ENCODE measurements around the gene RFX3.

Gene RFX3

DNA sequence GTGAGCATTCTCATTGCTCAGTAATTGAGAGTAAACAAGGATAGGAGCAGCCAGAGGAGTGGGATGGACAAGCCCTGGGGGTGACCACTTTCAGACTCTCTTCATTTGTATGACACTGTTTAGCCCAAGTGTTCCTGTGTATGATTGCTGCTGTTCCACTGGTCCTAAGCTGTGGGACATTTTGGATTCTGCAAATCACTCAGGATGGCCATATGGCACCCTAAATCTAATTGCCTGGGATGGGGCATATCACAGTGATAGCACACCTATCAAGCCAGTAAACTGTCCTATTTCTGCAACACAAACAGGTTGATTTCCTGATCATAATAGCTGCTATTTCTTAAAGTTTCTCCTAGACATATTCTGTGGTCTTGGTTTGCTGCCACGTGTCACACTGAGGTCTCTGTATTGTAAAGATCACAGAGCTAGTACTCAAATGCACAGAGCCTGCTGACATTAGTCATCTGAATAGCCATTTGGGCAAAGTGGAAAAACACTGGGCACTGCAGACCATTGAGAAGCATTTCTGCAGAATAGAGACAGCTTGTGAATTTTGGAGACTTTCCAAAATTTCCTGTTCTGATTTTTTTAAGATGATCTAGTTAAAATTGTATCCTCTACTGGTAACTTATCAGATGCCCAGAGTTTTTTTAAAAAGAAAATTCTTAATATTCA, 320.2 kb downstream of the RFX3 start:
- H4K20me1 ChIP-seq (ENCODE audit: insufficient read depth, low read length), result no peaks in the 10 kb centered on the region
- H3K79me2 ChIP-seq (ENCODE audit: low read length), result no peaks in the 10 kb centered on the region
- no peak overlapping the region for H3K27ac ChIP-seq (ENCODE audit: low read length)
- no peaks in the 10 kb centered on the region for H3K27me3 ChIP-seq (replicated peaks; ENCODE audit: insufficient read depth, low read length)
- no peaks in the 10 kb centered on the region for H3K4me1 ChIP-seq (ENCODE audit: low read length)
- H3K9me2 ChIP-seq (replicated peaks; ENCODE audit: insufficient read depth, low read length), result no peaks in the 10 kb centered on the region
- no peak overlapping the region for H3K4me3 ChIP-seq (ENCODE audit: low read length)
- no peaks in the 10 kb centered on the region for H3F3A ChIP-seq (ENCODE audit: insufficient read depth, low read length)
- no peak overlapping the region for H3K4me2 ChIP-seq (ENCODE audit: low read depth, low read length)
- H2AFZ ChIP-seq (ENCODE audit: low read length), result no peak overlapping the region
- TF ChIP-seq, protein P1, sequence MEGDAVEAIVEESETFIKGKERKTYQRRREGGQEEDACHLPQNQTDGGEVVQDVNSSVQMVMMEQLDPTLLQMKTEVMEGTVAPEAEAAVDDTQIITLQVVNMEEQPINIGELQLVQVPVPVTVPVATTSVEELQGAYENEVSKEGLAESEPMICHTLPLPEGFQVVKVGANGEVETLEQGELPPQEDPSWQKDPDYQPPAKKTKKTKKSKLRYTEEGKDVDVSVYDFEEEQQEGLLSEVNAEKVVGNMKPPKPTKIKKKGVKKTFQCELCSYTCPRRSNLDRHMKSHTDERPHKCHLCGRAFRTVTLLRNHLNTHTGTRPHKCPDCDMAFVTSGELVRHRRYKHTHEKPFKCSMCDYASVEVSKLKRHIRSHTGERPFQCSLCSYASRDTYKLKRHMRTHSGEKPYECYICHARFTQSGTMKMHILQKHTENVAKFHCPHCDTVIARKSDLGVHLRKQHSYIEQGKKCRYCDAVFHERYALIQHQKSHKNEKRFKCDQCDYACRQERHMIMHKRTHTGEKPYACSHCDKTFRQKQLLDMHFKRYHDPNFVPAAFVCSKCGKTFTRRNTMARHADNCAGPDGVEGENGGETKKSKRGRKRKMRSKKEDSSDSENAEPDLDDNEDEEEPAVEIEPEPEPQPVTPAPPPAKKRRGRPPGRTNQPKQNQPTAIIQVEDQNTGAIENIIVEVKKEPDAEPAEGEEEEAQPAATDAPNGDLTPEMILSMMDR (IDR thresholded peaks at IDR 0.05; ENCODE audit: low read length), result no peak
- no peak for TF ChIP-seq EZH2phosphoT487 (IDR thresholded peaks at IDR 0.05; ENCODE audit: low read length)
- TF ChIP-seq EZH2 (optimal IDR thresholded peaks at IDR 0.05; ENCODE audit: low read depth, low read length), result no peak
- H3K9me3 ChIP-seq (replicated peaks; ENCODE audit: insufficient read depth, low read length), result no peaks in the 10 kb centered on the region
- no peaks in the 10 kb centered on the region for H3K36me3 ChIP-seq (replicated peaks; ENCODE audit: insufficient read depth, low read length)
- no peak overlapping the region for H3K9ac ChIP-seq (ENCODE audit: low read length)
- DNase-seq, result no peak

DNA sequence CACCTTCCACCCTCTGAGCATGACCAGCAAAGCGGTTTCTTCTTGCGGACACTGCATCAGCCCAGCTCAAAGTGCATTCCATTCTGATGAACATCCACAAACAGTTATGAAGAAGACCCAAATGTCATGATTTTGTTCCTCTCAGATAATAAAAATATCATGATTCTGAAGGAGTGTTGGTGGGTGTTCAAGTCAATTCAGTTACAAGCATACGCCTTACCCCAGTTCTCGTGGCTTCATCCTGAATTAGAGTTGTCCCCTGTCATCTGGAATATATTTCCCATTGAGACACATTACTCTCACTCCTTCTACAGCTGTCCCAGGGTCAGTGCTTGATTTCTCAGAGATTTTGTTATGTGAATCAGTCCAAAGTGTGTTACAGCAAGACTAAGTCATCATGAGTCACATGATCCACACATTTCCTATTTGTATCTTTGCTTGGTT, 325.4 kb downstream of the RFX3 start:
- Histone ChIP-seq H3K79me2 (ENCODE audit: low read length) (no peaks in the 10 kb centered on the region), H3K4me3 (ENCODE audit: low read length) (no peak overlapping the region), H3K4me2 (ENCODE audit: low read depth, low read length) (no peak overlapping the region), H4K20me1 (ENCODE audit: insufficient read depth, low read length) (no peaks in the 10 kb centered on the region), H3K4me1 (ENCODE audit: low read length) (no peaks in the 10 kb centered on the region), H3K9ac (ENCODE audit: low read length) (no peak overlapping the region), H2AFZ (ENCODE audit: low read length) (no peak overlapping the region), H3K27ac (ENCODE audit: low read length) (no peak overlapping the region), H3K9me2 (replicated peaks; ENCODE audit: insufficient read depth, low read length) (no peaks in the 10 kb centered on the region), H3K27me3 (replicated peaks; ENCODE audit: insufficient read depth, low read length) (no peaks in the 10 kb centered on the region), H3K36me3 (replicated peaks; ENCODE audit: insufficient read depth, low read length) (no peaks in the 10 kb centered on the region), H3F3A (ENCODE audit: insufficient read depth, low read length) (no peaks in the 10 kb centered on the region), H3K9me3 (replicated peaks; ENCODE audit: insufficient read depth, low read length) (no peaks in the 10 kb centered on the region)
- TF ChIP-seq EZH2phosphoT487 (IDR thresholded peaks at IDR 0.05; ENCODE audit: low read length) (no peak), EZH2 (optimal IDR thresholded peaks at IDR 0.05; ENCODE audit: low read depth, low read length) (no peak)
- TF ChIP-seq, protein P1 (IDR thresholded peaks at IDR 0.05; ENCODE audit: low read length), result no peak
- no peak for DNase-seq

DNA sequence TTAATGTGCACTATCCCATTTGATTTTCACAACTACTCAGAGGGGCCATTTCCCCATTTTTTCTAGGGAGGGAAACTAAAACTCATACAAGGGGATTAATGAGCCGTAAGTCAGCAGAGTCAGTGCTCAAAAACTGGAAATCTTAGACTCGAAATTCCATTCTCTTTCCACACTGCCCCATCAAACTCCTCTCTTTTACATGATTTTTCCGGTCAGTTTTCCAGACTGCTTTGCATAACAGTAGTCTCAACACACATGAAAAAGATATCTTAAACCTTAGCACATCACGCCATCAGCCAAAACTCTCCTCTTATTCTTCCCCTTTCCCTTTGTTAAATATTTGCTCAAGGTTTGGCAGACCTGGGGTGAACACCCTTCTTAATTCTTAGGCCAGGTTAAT, 332.0 kb downstream of the RFX3 start:
- Histone ChIP-seq H4K20me1 (ENCODE audit: insufficient read depth, low read length) (no peaks in the 10 kb centered on the region), H3K9ac (ENCODE audit: low read length) (no peak overlapping the region), H3K4me2 (ENCODE audit: low read depth, low read length) (no peak overlapping the region), H3K4me1 (ENCODE audit: low read length) (no peaks in the 10 kb centered on the region), H3K36me3 (replicated peaks; ENCODE audit: insufficient read depth, low read length) (no peaks in the 10 kb centered on the region), H3K9me2 (replicated peaks; ENCODE audit: insufficient read depth, low read length) (no peaks in the 10 kb centered on the region), H2AFZ (ENCODE audit: low read length) (no peak overlapping the region), H3K9me3 (replicated peaks; ENCODE audit: insufficient read depth, low read length) (no peaks in the 10 kb centered on the region), H3K27me3 (replicated peaks; ENCODE audit: insufficient read depth, low read length) (no peaks in the 10 kb centered on the region), H3K4me3 (ENCODE audit: low read length) (no peak overlapping the region), H3K79me2 (ENCODE audit: low read length) (no peaks in the 10 kb centered on the region), H3K27ac (ENCODE audit: low read length) (no peak overlapping the region), H3F3A (ENCODE audit: insufficient read depth, low read length) (no peaks in the 10 kb centered on the region)
- no peak for DNase-seq
- TF ChIP-seq EZH2phosphoT487 (IDR thresholded peaks at IDR 0.05; ENCODE audit: low read length) (no peak), EZH2 (optimal IDR thresholded peaks at IDR 0.05; ENCODE audit: low read depth, low read length) (no peak)
- TF ChIP-seq, protein P1 (IDR thresholded peaks at IDR 0.05; ENCODE audit: low read length), result no peak

All from MM.1S (cell line).